NCI-H2107 treated with DMSO at 0.1 percent for 48 hours (cell line): ENCODE measurements around the gene ITFG2.
"Not testable (repeated sequence)": the region's sequence is repeated elsewhere in the genome, so short reads cannot be mapped to it uniquely, and the experiment has no call there.

ENCODE experiments used
- DNase-seq: peaks from one replicate; lab custom pipeline; 2025; ENCODE audit not compliant: unreplicated experiment; lab: John Stamatoyannopoulos, UW

The ITFG2 gene

GRCh38 chr12:2860170-2860569 lies 47.7 kb downstream of the ITFG2 start:
- DNase-seq: no peak

- no peak for DNase-seq
These were observed 50.4 kb downstream of the ITFG2 start for GRCh38 chr12:2862876-2863275.

GRCh38 chr12:2863402-2863801 lies 50.9 kb downstream of the ITFG2 start:
- not testable (repeated sequence) for DNase-seq

- no peak for DNase-seq
These were observed 51.7 kb downstream of the ITFG2 start for GRCh38 chr12:2864198-2864597.

- DNase-seq: not testable (repeated sequence)
These were observed 56.6 kb downstream of the ITFG2 start for GRCh38 chr12:2868986-2869632.
